Endothelial cell of umbilical vein (primary cell): ENCODE data around the gene JARID2. TPM values are rescaled to one million over a fixed set of nuclear protein-coding genes. Genes with fewer than 3 reads are reported as not detected.

Experiments used
- BruUV-seq: library from RNA; stranded (reverse); fragments of 400-500 nt; replicated peaks from 2 replicates; lab custom pipeline; 2021; lab: Mats Ljungman, UMichigan
- CTCF ChIA-PET: fragments of 300-600, 350-600 bp; sonication (Branson Sonifier 250); formaldehyde crosslinking; loops from one replicate; lab custom pipeline; 2021; ENCODE audit warnings: antibody characterized with exemption, inconsistent platforms; lab: Charles Lee
- POLR2A ChIA-PET: fragments of 300-600, 350-600 bp; sonication (Branson Sonifier 250); formaldehyde crosslinking; loops from one replicate; lab custom pipeline; 2021; ENCODE audit warnings: antibody characterized with exemption, inconsistent platforms; lab: Charles Lee
- DNase-seq: peaks from one replicate; pipeline ENCODE4 v3.0.0-alpha.2; 2011; ENCODE audit warnings: low read depth, low spot score
- FAIRE-seq: peaks from 2 replicates; lab custom pipeline; 2011; peaks lifted over from hg19 to GRCh38; lab: Jason Lieb, UNC
- H2AFZ ChIP-seq: 2 replicates; pipeline ENCODE4 v1.6.0; 2012; ENCODE audit warnings: low read depth, low read length, control low read depth, inconsistent platforms
- H3K27ac ChIP-seq: 2 replicates; pipeline ENCODE4 v1.5.1; 2011; ENCODE audit warnings: low read depth, mild to moderate bottlenecking, control low read depth, low read length, moderate library complexity; ENCODE audit not compliant: insufficient read depth
- H3K27me3 ChIP-seq, 2 experiments: 2 replicates each; pipeline versions ENCODE4 v1.6.0 to v1.6.1; 2011; ENCODE audit warnings: low read length in 2 of 2, mixed read lengths in 1 of 2; ENCODE audit not compliant: control insufficient read depth in 2 of 2, insufficient read depth in 2 of 2
- H3K36me3 ChIP-seq, 2 experiments: 2 replicates in 1 of 2; 3 replicates in 1 of 2; pipeline ENCODE4 v1.5.1; 2011; ENCODE audit warnings: low read length in 2 of 2, mild to moderate bottlenecking in 1 of 2, moderate library complexity in 1 of 2; ENCODE audit not compliant: control insufficient read depth in 2 of 2, insufficient read depth in 2 of 2; ENCODE audit errors: extremely low read depth in 1 of 2
- H3K4me1 ChIP-seq: 3 replicates; pipeline ENCODE4 v1.5.1; 2011; ENCODE audit warnings: mild to moderate bottlenecking, low read length; ENCODE audit not compliant: control insufficient read depth, insufficient read depth; ENCODE audit errors: extremely low read depth
- H3K4me2 ChIP-seq: 2 replicates; pipeline ENCODE4 v1.6.1; 2011; ENCODE audit warnings: low read length, control low read depth, mixed read lengths; ENCODE audit not compliant: insufficient read depth
- H3K4me3 ChIP-seq, 3 experiments: fragments of 200-600 bp in 1 of 3; sonication (generic), shearing (Covaris generic) in 1 of 3; replicated peaks in 1 of 3; 2 replicates each; pipeline ENCODE4 v1.5.1; 2011 to 2016; ENCODE audit warnings: control low read depth in 3 of 3, low read length in 3 of 3, mild to moderate bottlenecking in 2 of 3, inconsistent platforms in 1 of 3, low read depth in 1 of 3, moderate library complexity in 1 of 3; ENCODE audit not compliant: insufficient read depth in 1 of 3
- H3K79me2 ChIP-seq: 2 replicates; pipeline ENCODE4 v1.6.0; 2012; ENCODE audit warnings: low read length, inconsistent platforms; ENCODE audit not compliant: control insufficient read depth, insufficient read depth
- H3K9ac ChIP-seq: replicated peaks from 2 replicates; pipeline ENCODE3; 2011; ENCODE audit warnings: low read length, control low read depth; ENCODE audit not compliant: insufficient read depth; ENCODE audit errors: extremely low read depth
- H3K9me1 ChIP-seq: replicated peaks from 3 replicates; pipeline ENCODE4 v1.6.0; 2011; ENCODE audit warnings: mild to moderate bottlenecking, low read length; ENCODE audit not compliant: control insufficient read depth, insufficient read depth; ENCODE audit errors: extremely low read depth
- H3K9me3 ChIP-seq: replicated peaks from 2 replicates; pipeline ENCODE4 v1.5.1; 2012; ENCODE audit warnings: low read length, inconsistent platforms; ENCODE audit not compliant: control insufficient read depth, insufficient read depth
- H4K20me1 ChIP-seq: replicated peaks from 2 replicates; pipeline ENCODE3; 2011; ENCODE audit warnings: mild to moderate bottlenecking, low read length; ENCODE audit not compliant: control insufficient read depth, insufficient read depth; ENCODE audit errors: extremely low read depth
- EZH2 ChIP-seq: IDR thresholded peaks from 2 replicates; pipeline ENCODE4 v1.6.1; 2012; ENCODE audit warnings: borderline replicate concordance, low read depth, mild to moderate bottlenecking, moderate library complexity, low read length, inconsistent platforms; ENCODE audit not compliant: severe bottlenecking
- FOS ChIP-seq: IDR thresholded peaks from 2 replicates; pipeline ENCODE4 v1.6.1; 2011; ENCODE audit warnings: mild to moderate bottlenecking, low read length, moderate library complexity, borderline replicate concordance; ENCODE audit not compliant: insufficient read depth
- GATA2 ChIP-seq: IDR thresholded peaks from 2 replicates; pipeline ENCODE4 v1.7.0; 2011; ENCODE audit warnings: low read depth, mild to moderate bottlenecking, moderate library complexity, mixed read lengths, low read length; ENCODE audit not compliant: insufficient read length, insufficient read depth
- JUN ChIP-seq: IDR thresholded peaks from 2 replicates; pipeline ENCODE4 v1.6.1; 2011; ENCODE audit warnings: borderline replicate concordance, low read depth; ENCODE audit not compliant: insufficient read length, insufficient read depth
- MAX ChIP-seq: IDR thresholded peaks from 2 replicates; pipeline ENCODE4 v1.6.1; 2011; ENCODE audit not compliant: insufficient read depth, insufficient read length
- dilution Hi-C: fragments of 300-500 bp; cut with MboI; formaldehyde crosslinking; loops from one replicate; pipeline ENCODE4 v1.15.0; 2019; ENCODE audit warnings: low sequenced_read_pairs; ENCODE audit not compliant: extremely low pct_ligation_motif_present
- intact Hi-C: fragments of 100-400 bp; cut with micrococcal nuclease; formaldehyde crosslinking; loops from one replicate; pipeline ENCODE4 v1.10.0; 2022
- polyA plus RNA-seq, 4 experiments: library from polyadenylated mRNA; depleted of rRNA in 3 of 4; stranded (reverse) in 3 of 4; unstranded in 1 of 4; fragments of >200 nt; gene quantifications; 2 replicates each; pipeline versions ENCODE4 v1.2.1 to v1.2.3, GENCODE V29; 2011 to 2012; ENCODE audit warnings: missing spikeins in 1 of 4
- total RNA-seq: library from RNA; stranded (reverse); gene quantifications from 2 replicates; pipeline ENCODE4 v1.2.3, GENCODE V29; 2021
- TF ChIP-seq, protein P1 (sequence below), 2 donors: IDR thresholded peaks; 1 replicate in 1 of 2; 2 replicates in 1 of 2; pipeline ENCODE4 v1.5.1; 2011; ENCODE audit warnings: low read length in 2 of 2, mild to moderate bottlenecking in 2 of 2, moderate library complexity in 2 of 2, control low read depth in 1 of 2, inconsistent platforms in 1 of 2, low read depth in 1 of 2; ENCODE audit not compliant: insufficient read depth in 1 of 2; ENCODE audit errors: extremely low read depth in 1 of 2

The JARID2 gene
- total and polyA plus RNA-seq, 2 donors (not counting 3 experiments of a cell fraction or from before 2014, with no cell fraction given) = 2.9 to 10.6 TPM

DNA sequence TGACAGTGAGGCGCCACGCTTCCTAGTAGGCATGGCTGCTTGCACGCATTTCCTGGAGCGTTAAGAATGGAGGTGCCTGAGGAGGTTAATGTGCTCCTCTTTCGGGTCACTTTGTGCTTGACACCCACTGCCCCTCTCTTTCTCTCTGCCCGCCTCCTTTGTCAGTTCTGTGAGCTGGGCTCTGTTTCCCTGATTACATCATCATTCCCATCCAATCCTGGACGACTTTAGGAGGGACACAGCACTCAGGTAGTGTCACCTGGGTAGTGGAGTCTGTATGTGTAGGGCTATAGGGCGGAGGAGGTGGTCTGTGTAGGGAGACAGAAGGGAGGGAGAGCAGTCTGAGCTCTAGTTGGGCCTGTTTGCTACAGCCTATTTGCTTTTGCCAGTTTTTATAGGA is 136.8 kb downstream of the JARID2 start:
- Histone ChIP-seq H2AFZ (no peak overlapping the region), H3K79me2 (no peaks in the 10 kb centered on the region), H4K20me1 (no peaks in the 10 kb centered on the region), H3K27ac (no peak overlapping the region), H3K9me3 (no peaks in the 10 kb centered on the region), H3K4me2 (no peak overlapping the region), H3K4me3 (no peak overlapping the region), H3K4me1 (no peaks in the 10 kb centered on the region), H3K27me3 (no peaks in the 10 kb centered on the region), H3K9me1 (no peaks in the 10 kb centered on the region), H3K36me3 (no peaks in the 10 kb centered on the region), H3K9ac (no peak overlapping the region)
- no TSS peak for BruUV-seq
- intact Hi-C loops (no loop called here), dilution Hi-C loops (no loop called here)
- DNase-seq (no peak), FAIRE-seq (no peak)
- ChIA-PET CTCF (no interaction called here), POLR2A (no interaction called here)
- TF ChIP-seq FOS = no peak

DNA sequence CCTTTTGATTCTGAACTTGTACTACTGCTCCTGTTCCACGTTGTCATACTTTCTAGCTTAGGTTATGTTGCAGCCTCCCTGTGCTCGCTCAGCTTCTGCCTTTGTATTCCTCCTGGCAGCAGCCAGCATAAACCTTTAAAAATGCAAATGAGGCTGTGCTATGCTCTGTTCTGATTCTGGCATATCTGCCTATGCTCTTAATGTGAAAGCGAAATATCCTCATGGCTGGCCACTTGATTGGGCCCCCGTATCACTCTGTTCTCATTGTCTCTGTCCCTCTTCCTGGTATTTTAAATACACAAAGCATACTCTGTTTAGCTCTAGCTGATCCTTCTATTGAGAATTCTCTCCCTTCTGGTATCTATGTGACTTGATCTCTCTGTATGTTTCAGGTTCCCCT is 139.0 kb downstream of the JARID2 start:
- H2AFZ ChIP-seq = no peak overlapping the region
- H3K4me2 ChIP-seq = no peak overlapping the region
- H3K27ac ChIP-seq = no peak overlapping the region
- H3K4me1 ChIP-seq = no peaks in the 10 kb centered on the region
- DNase-seq (no peak), FAIRE-seq (no peak)
- dilution Hi-C loops (no loop called here), intact Hi-C loops (no loop called here)
- ChIA-PET POLR2A (no interaction called here), CTCF (no interaction called here)
- H3K36me3 ChIP-seq = no peaks in the 10 kb centered on the region
- H4K20me1 ChIP-seq = no peaks in the 10 kb centered on the region
- BruUV-seq = no TSS peak
- H3K27me3 ChIP-seq = no peaks in the 10 kb centered on the region
- TF ChIP-seq MAX = no peak
- no peak for TF ChIP-seq JUN
- no peak for TF ChIP-seq GATA2
- TF ChIP-seq, protein P1, sequence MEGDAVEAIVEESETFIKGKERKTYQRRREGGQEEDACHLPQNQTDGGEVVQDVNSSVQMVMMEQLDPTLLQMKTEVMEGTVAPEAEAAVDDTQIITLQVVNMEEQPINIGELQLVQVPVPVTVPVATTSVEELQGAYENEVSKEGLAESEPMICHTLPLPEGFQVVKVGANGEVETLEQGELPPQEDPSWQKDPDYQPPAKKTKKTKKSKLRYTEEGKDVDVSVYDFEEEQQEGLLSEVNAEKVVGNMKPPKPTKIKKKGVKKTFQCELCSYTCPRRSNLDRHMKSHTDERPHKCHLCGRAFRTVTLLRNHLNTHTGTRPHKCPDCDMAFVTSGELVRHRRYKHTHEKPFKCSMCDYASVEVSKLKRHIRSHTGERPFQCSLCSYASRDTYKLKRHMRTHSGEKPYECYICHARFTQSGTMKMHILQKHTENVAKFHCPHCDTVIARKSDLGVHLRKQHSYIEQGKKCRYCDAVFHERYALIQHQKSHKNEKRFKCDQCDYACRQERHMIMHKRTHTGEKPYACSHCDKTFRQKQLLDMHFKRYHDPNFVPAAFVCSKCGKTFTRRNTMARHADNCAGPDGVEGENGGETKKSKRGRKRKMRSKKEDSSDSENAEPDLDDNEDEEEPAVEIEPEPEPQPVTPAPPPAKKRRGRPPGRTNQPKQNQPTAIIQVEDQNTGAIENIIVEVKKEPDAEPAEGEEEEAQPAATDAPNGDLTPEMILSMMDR (IDR thresholded peaks at IDR 0.05; ENCODE audit: extremely low read depth in 1 of 2, insufficient read depth in 1 of 2, low read depth in 1 of 2, low read length in 2 of 2) = no peak
- no peak for TF ChIP-seq EZH2
- no peaks in the 10 kb centered on the region for H3K9me1 ChIP-seq
- no peaks in the 10 kb centered on the region for H3K9me3 ChIP-seq
- H3K9ac ChIP-seq = no peak overlapping the region
- H3K79me2 ChIP-seq = no peaks in the 10 kb centered on the region
- H3K4me3 ChIP-seq = no peak overlapping the region
